Hematopoietic multipotent progenitor cell treated with erythropoietin and hydrocortisone succinate and interleukin-3 and kit ligand, for 4 days (in vitro differentiated cells): Measurements from ENCODE around the gene F13A1.
A peak's percentile ranks its signal among the peaks of the same experiment; 100 is the strongest.

ENCODE experiments used
- DNase-seq: peaks from one replicate; pipeline ENCODE4 v3.0.0-alpha.2; 2015

F13A1 gene

GRCh38 chr6:6319952-6320811 is at the start of gene F13A1:
TSS of gene F13A1 (minus strand) at chr6:6320662. CDS start at chr6:6318664, 1,998 bp downstream.
- DNase-seq, result peak; percentile 43

- DNase-seq, result no peak
Observed at GRCh38 chr6:6368684-6369052, 48.2 kb upstream of the F13A1 start.

- no peak for DNase-seq
Observed at GRCh38 chr6:6368040-6368683, 47.7 kb upstream of the F13A1 start.

GRCh38 chr6:6366803-6367202 is 46.3 kb upstream of the F13A1 start:
- no peak for DNase-seq

GRCh38 chr6:6365242-6365641 is 44.8 kb upstream of the F13A1 start:
- no peak for DNase-seq

GRCh38 chr6:6362056-6362840 is 41.8 kb upstream of the F13A1 start:
- DNase-seq, result no peak

GRCh38 chr6:6357530-6357929 is 37.1 kb upstream of the F13A1 start:
- DNase-seq, result no peak

GRCh38 chr6:6357032-6357431 is 36.6 kb upstream of the F13A1 start:
- DNase-seq, result no peak

GRCh38 chr6:6352772-6353171 is 32.3 kb upstream of the F13A1 start:
- no peak for DNase-seq

- peak; percentile 65 for DNase-seq
Observed at GRCh38 chr6:6351511-6352025, 31.1 kb upstream of the F13A1 start.

- no peak for DNase-seq
Observed at GRCh38 chr6:6350696-6351095, 30.2 kb upstream of the F13A1 start.

- DNase-seq, result peak; percentile 76
Observed at GRCh38 chr6:6348256-6348655, 27.8 kb upstream of the F13A1 start.

- no peak for DNase-seq
Observed at GRCh38 chr6:6346427-6347023, 26.1 kb upstream of the F13A1 start.

- DNase-seq, result peak; percentile 46
Observed at GRCh38 chr6:6333501-6333900, 13.0 kb upstream of the F13A1 start.

- no peak for DNase-seq
Observed at GRCh38 chr6:6332811-6333244, 12.4 kb upstream of the F13A1 start.

- peak; percentile 60 for DNase-seq
Observed at GRCh38 chr6:6331946-6332601, 11.6 kb upstream of the F13A1 start.

- DNase-seq, result no peak
Observed at GRCh38 chr6:6331393-6331792, 10.9 kb upstream of the F13A1 start.

GRCh38 chr6:6330407-6330806 is 9.9 kb upstream of the F13A1 start:
- DNase-seq, result no peak

- peak; percentile 50 for DNase-seq
Observed at GRCh38 chr6:6328451-6328850, 8.0 kb upstream of the F13A1 start.

GRCh38 chr6:6323352-6323751 is 2.9 kb upstream of the F13A1 start:
- no peak for DNase-seq

- no peak for DNase-seq
Observed at GRCh38 chr6:6320901-6321300, 439 bp upstream of the F13A1 start.
